PC-9 (cell line): ENCODE results near the gene FAM174B. TPM values are rescaled to one million over a fixed set of nuclear protein-coding genes. Genes with fewer than 3 reads are reported as not detected.

Source experiments
- BruUV-seq: library from RNA; stranded (reverse); fragments of 400-500 nt; replicated peaks from 2 replicates; lab custom pipeline; 2021; lab: Mats Ljungman, UMichigan
- CTCF ChIA-PET: fragments of 300-600 bp; sonication (Branson Sonifier 250); formaldehyde crosslinking; loops from one replicate; lab custom pipeline; 2022; ENCODE audit warnings: antibody characterized with exemption; lab: Charles Lee
- POLR2A ChIA-PET: fragments of 300-600 bp; sonication (Branson Sonifier 250); formaldehyde crosslinking; loops from one replicate; lab custom pipeline; 2022; ENCODE audit warnings: antibody characterized with exemption; ENCODE audit not compliant: unreplicated experiment; lab: Charles Lee
- DNase-seq, 2 experiments: peaks; one replicate each; pipeline versions ENCODE4 v3.0.0 to v3.0.0-alpha.2; 2015 to 2022; ENCODE audit warnings: mixed read lengths in 1 of 2
- H2AFZ ChIP-seq: fragments of 200-600 bp; sonication (generic); 2 replicates; pipeline ENCODE4 v1.8.1; 2017; ENCODE audit warnings: antibody characterized with exemption
- H3F3A ChIP-seq: fragments of 200-600 bp; sonication (generic); 2 replicates; pipeline ENCODE4 v1.8.1; 2017; ENCODE audit warnings: antibody characterized with exemption, mild to moderate bottlenecking, low read depth; ENCODE audit not compliant: insufficient read depth
- H3K27ac ChIP-seq: fragments of 200-600 bp; sonication (generic); 2 replicates; pipeline ENCODE4 v1.6.1; 2016; ENCODE audit warnings: mixed run types
- H3K27me3 ChIP-seq: fragments of 200-600 bp; sonication (generic); 2 replicates; pipeline ENCODE4 v1.6.1; 2016; ENCODE audit warnings: low read depth, mixed run types; ENCODE audit not compliant: insufficient read depth
- H3K36me3 ChIP-seq: fragments of 200-600 bp; sonication (generic); 2 replicates; pipeline ENCODE4 v1.6.1; 2016; ENCODE audit warnings: low read depth, mixed run types
- H3K4me1 ChIP-seq: fragments of 200-600 bp; sonication (generic); replicated peaks from 2 replicates; pipeline ENCODE4 v1.6.1; 2016; ENCODE audit warnings: mixed run types; ENCODE audit not compliant: insufficient read depth
- H3K4me2 ChIP-seq: fragments of 200-600 bp; sonication (generic); 2 replicates; pipeline ENCODE4 v1.6.1; 2017; ENCODE audit warnings: mixed run types
- H3K4me3 ChIP-seq: fragments of 200-600 bp; sonication (generic); 2 replicates; pipeline ENCODE4 v1.6.1; 2016; ENCODE audit warnings: mixed run types
- H3K79me2 ChIP-seq: fragments of 200-600 bp; sonication (generic); 2 replicates; pipeline ENCODE4 v1.6.1; 2017; ENCODE audit warnings: low read depth, mixed run types
- H3K9me2 ChIP-seq: fragments of 200-600 bp; sonication (generic); 2 replicates; pipeline ENCODE4 v1.8.1; 2017; ENCODE audit warnings: mild to moderate bottlenecking; ENCODE audit not compliant: insufficient read depth
- H3K9me3 ChIP-seq: fragments of 200-600 bp; sonication (generic); 2 replicates; pipeline ENCODE4 v1.8.1; 2016; ENCODE audit warnings: low read depth; ENCODE audit not compliant: insufficient read depth
- H4K20me1 ChIP-seq: fragments of 200-600 bp; sonication (generic); 2 replicates; pipeline ENCODE4 v1.8.1; 2017; ENCODE audit not compliant: insufficient read depth
- CTCF ChIP-seq: fragments of 200-600 bp; sonication (generic); conservative IDR thresholded peaks from 2 replicates; pipeline ENCODE4 v1.6.1; 2017; ENCODE audit warnings: mixed run types, antibody characterized with exemption, mild to moderate bottlenecking, moderate library complexity
- EZH2 ChIP-seq: fragments of 200-600 bp; sonication (generic); IDR thresholded peaks from 2 replicates; pipeline ENCODE4 v1.8.0; 2017; ENCODE audit warnings: antibody characterized with exemption, low read depth
- intact Hi-C: fragments of 100-400 bp; cut with micrococcal nuclease; formaldehyde crosslinking; loops from one replicate; pipeline ENCODE4 v1.10.0; 2022; ENCODE audit not compliant: unreplicated experiment
- total RNA-seq: library from RNA; stranded (reverse); gene quantifications from 2 replicates; pipeline ENCODE4 v1.2.3, GENCODE V29; 2021

FAM174B gene
- total RNA-seq, 1 experiment from 2014 or later, result 90.3 TPM

- no peak; the same call in 1 of the 2 replicates for TF ChIP-seq CTCF
- TF ChIP-seq EZH2, result no peak
- peak overlapping the region; percentile 56 for H2AFZ ChIP-seq
- H3K27me3 ChIP-seq, result no peaks in the 10 kb centered on the region
- peak; percentile 34 to 63 for DNase-seq
- peak overlapping the region; percentile 47 for H3K4me3 ChIP-seq
- intact Hi-C loops, result loop anchor here (5.0 kb wide), 1 partner anchor 1972 kb away; no protein-coding TSS in a partner anchor
- H3K9me3 ChIP-seq, result peaks cover 15% of the 10 kb centered on the region
- CTCF ChIA-PET, result interaction anchor here (0.7 kb wide), 1 partner anchor 76 kb away, joined by 4 read pairs; no protein-coding TSS in a partner anchor
- POLR2A ChIA-PET, result interaction anchor here (0.6 kb wide), 1 partner anchor 191 kb away, joined by 4 read pairs; no protein-coding TSS in a partner anchor
- no peaks in the 10 kb centered on the region for H3K9me2 ChIP-seq
- H3K4me2 ChIP-seq, result peak overlapping the region; percentile 79
- no peaks in the 10 kb centered on the region for H4K20me1 ChIP-seq
- peaks cover 25% of the 10 kb centered on the region for H3K36me3 ChIP-seq
- H3K27ac ChIP-seq, result peak overlapping the region; percentile 98
- TSS peak; percentile 60 for BruUV-seq
- peaks cover 100% of the 10 kb centered on the region for H3K79me2 ChIP-seq
- H3F3A ChIP-seq, result peaks cover 76% of the 10 kb centered on the region
- H3K4me1 ChIP-seq, result peaks cover 81% of the 10 kb centered on the region
Observed at GRCh38 chr15:92638709-92639365, 16.7 kb downstream of the FAM174B start.

GRCh38 chr15:92638291-92638708, 17.3 kb downstream of the FAM174B start:
- Histone ChIP-seq H3K9me2 (no peaks in the 10 kb centered on the region), H3K27ac (peak overlapping the region; percentile 98), H3K27me3 (no peaks in the 10 kb centered on the region), H2AFZ (peak overlapping the region; percentile 56), H4K20me1 (no peaks in the 10 kb centered on the region), H3K36me3 (peaks cover 30% of the 10 kb centered on the region), H3F3A (peaks cover 71% of the 10 kb centered on the region), H3K79me2 (peaks cover 100% of the 10 kb centered on the region), H3K4me2 (peak overlapping the region; percentile 79), H3K9me3 (peaks cover 15% of the 10 kb centered on the region), H3K4me3 (peak overlapping the region; percentile 47; the same call in 1 of the 2 replicates), H3K4me1 (peaks cover 76% of the 10 kb centered on the region)
- ChIA-PET CTCF (no interaction called here), POLR2A (interaction anchor here (0.5 kb wide), 1 partner anchor 1182 kb away, joined by 3 read pairs; no protein-coding TSS in a partner anchor)
- DNase-seq, result peak; percentile 55 to 90
- TF ChIP-seq CTCF (no peak), EZH2 (no peak)
- intact Hi-C loops, result loop anchor here (5.0 kb wide), 1 partner anchor 1971 kb away; no protein-coding TSS in a partner anchor
- no TSS peak for BruUV-seq

GRCh38 chr15:92637626-92638025, 17.9 kb downstream of the FAM174B start:
- peaks cover 15% of the 10 kb centered on the region for H3K9me3 ChIP-seq
- peaks cover 100% of the 10 kb centered on the region for H3K79me2 ChIP-seq
- no peaks in the 10 kb centered on the region for H3K9me2 ChIP-seq
- peaks cover 65% of the 10 kb centered on the region for H3F3A ChIP-seq
- ChIA-PET POLR2A (interaction anchor here (0.5 kb wide), 1 partner anchor 1182 kb away, joined by 3 read pairs; no protein-coding TSS in a partner anchor), CTCF (no interaction called here)
- H3K4me3 ChIP-seq, result peak overlapping the region; percentile 47; the same call in 1 of the 2 replicates
- no peaks in the 10 kb centered on the region for H4K20me1 ChIP-seq
- H3K4me1 ChIP-seq, result peaks cover 69% of the 10 kb centered on the region
- DNase-seq, result no peak
- peak overlapping the region; percentile 98 for H3K27ac ChIP-seq
- TSS peak; percentile 39 for BruUV-seq
- TF ChIP-seq CTCF (no peak), EZH2 (no peak)
- no peaks in the 10 kb centered on the region for H3K27me3 ChIP-seq
- H3K36me3 ChIP-seq, result peaks cover 30% of the 10 kb centered on the region
- H3K4me2 ChIP-seq, result peak overlapping the region; percentile 79
- intact Hi-C loops, result loop anchor here (5.0 kb wide), 1 partner anchor 1970 kb away; no protein-coding TSS in a partner anchor
- no peak overlapping the region for H2AFZ ChIP-seq
